ENCODE data around the gene TRIM37.
"Not testable (repeated sequence)": the region's sequence is repeated elsewhere in the genome, so short reads cannot be mapped to it uniquely, and the experiment has no call there.

The TRIM37 gene, protein sequence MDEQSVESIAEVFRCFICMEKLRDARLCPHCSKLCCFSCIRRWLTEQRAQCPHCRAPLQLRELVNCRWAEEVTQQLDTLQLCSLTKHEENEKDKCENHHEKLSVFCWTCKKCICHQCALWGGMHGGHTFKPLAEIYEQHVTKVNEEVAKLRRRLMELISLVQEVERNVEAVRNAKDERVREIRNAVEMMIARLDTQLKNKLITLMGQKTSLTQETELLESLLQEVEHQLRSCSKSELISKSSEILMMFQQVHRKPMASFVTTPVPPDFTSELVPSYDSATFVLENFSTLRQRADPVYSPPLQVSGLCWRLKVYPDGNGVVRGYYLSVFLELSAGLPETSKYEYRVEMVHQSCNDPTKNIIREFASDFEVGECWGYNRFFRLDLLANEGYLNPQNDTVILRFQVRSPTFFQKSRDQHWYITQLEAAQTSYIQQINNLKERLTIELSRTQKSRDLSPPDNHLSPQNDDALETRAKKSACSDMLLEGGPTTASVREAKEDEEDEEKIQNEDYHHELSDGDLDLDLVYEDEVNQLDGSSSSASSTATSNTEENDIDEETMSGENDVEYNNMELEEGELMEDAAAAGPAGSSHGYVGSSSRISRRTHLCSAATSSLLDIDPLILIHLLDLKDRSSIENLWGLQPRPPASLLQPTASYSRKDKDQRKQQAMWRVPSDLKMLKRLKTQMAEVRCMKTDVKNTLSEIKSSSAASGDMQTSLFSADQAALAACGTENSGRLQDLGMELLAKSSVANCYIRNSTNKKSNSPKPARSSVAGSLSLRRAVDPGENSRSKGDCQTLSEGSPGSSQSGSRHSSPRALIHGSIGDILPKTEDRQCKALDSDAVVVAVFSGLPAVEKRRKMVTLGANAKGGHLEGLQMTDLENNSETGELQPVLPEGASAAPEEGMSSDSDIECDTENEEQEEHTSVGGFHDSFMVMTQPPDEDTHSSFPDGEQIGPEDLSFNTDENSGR

DNA sequence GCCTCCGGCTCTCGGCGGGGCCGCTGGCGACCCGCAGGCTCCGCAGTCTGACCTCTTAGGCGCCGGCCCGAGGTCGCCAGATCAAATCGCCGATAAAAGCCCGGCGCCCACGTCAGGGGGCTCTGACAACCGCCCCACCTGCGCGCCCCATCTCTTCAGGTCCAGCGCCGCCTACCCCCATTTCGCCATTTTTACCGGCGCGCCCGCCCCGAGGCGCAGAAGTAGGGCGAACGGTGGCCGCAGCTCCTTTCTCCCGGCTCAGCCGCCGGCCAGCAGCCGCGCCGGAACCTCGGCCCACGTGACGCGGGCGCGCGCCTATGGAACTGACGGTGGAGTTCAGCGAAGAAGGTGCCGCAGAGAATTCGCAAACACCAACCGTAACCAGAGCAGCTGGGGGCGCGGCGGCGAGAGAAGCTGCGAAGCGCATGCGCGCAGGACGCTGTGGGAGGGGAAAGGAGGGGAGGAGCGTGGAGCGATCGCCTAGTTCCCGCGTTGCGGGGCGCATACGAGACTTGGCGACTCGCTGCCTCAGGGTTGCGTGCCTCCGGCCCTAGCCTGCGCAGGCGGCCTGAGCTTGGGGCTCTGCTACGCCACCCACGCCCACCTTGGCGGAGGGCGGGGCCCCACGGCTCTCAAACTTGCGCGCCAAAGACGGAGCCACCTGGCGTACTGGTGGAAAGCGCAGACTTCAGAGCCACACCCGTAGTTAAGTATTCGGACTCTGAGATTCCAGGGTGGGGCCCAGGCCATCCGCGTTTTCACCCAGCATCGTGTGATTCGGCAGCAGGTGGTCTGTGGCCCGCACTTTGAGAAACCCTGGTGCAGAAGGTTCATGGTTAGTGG, at the start of gene TRIM37:
TSS of gene TRIM37 (minus strand) at position 418 of the 843 bp plus-strand sequence. CDS start 419 bp downstream, outside the sequence.
- DNase-seq (ENCODE audit: low read depth in 2 of 3, low spot score in 1 of 3): peak; percentile 97 to 99 (median 98)

DNA sequence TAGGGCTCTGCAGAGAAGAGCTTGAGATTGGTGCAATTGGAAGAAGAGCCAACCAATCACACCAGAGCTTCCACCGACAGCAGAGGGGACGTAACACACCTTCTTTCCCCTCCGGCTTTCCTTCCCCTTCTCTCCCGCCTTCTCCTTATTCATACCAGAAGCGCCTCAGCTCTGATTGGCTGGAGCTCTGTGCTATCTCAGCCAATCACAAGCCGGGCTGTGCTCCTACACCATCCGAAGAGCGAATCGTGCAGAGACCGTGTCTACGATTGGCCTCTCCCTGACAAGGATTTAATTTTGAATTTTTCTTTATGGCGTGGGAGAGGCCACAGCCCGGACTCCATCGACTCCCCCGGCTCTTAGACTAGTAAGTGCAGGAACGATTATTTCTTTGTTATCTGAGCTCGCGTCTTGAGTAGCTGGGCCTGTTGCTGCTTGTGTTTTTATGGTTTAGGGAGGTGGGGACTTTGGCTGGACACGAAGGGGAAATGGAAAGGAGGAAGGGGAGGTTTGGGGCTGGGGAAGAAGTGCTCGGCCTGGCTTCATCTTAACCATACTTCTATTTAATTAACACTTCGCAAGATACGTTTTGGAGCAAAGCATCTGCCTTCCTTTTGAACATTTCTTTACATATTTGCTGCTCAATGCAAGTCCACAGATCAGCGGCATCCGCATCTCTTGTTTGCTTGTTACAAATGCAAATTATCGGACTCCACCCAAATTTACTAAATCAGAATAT, 48.9 kb upstream of the TRIM37 start, which contains the start of gene PRR11:
TSS of gene PRR11 (plus strand) at position 308 of the 739 bp plus-strand sequence. CDS start 14,007 bp downstream, outside the sequence.
- peak; percentile 84 to 91 (median 84) for DNase-seq (ENCODE audit: low read depth in 2 of 3, low spot score in 1 of 3)

DNA sequence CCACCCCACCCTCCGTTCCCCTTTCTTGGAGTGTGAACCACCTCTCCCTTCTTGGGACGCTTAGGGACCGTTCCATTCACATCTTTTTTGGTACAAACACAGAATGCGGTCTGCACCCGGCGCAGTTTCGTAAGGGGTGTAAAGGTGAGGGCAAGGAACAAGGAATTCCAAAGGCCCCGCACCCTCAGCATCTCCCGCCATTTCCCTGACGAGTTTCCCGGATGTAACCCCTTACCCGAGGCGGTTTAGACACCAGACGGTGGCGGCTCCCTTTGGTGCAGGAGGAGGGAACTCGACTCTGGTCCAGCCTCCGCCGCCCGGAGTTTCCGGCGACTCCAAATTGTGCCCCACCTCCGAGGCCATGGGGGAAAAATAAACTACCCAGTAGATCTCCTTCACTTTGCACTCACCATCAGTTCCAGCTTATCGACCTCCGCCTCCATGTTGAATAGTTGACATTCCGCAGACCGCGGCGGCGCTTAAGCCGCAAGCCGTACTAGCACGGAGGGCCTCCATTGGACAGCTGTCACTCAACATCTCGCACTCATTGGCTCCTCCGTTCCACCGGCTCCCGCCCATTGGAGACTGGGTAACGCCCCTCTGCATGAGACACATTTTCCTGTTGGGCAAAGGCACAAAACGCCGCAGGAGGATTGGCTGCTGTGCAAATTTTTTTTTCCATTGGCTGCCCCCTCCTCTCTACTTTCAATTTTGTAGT, 48.2 kb upstream of the TRIM37 start, which contains the start of gene SKA2:
TSS of gene SKA2 (minus strand) at position 466 of the 718 bp plus-strand sequence. CDS start at position 443, 23 bp downstream.
- peak; percentile 94 to 97 (median 95) for DNase-seq (ENCODE audit: low read depth in 2 of 3, low spot score in 1 of 3)

DNA sequence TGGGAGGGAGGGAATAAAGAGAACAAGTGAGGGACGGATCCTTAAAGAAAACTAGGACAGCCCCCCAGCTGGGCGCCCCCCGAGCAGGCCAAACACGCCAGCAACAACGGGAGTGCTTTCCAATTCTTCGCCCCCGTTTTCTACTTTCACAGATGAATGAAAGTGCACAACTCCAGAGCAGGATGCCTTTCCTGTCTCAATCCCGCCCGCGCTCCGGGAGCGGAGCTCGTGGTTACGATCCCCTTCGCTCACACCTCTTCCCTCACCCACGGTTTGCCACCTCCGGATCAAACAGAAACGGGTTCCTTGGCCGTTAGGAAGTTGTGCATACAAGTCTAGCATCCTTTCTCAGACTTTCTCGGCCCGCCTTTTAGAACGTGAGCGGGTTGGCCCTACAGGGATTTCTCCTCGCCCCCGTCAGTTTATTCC, 47.6 kb upstream of the TRIM37 start:
- peak; percentile 21 to 30 (median 22) for DNase-seq (ENCODE audit: low read depth in 2 of 3, low spot score in 1 of 3)

DNA sequence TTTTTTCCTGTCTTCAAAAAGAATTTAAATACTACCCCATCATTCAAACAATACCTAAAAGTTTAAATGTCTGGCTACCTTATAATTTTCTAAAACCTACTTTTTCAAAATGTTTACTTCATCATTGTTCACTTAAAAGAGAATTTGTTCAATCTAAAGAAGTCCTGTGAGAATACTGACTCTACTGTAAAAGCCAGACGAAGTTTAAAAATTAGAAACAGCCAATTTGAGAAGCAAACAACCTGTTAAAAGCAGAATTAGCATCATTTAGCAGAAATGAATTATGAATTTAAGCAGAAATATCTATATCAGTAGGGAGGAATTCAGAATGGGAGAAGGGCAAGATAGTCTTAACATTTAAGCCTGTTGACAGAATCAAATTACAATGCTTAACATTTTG, 46.2 kb upstream of the TRIM37 start:
- DNase-seq (ENCODE audit: low read depth in 2 of 3, low spot score in 1 of 3): no peak

DNA sequence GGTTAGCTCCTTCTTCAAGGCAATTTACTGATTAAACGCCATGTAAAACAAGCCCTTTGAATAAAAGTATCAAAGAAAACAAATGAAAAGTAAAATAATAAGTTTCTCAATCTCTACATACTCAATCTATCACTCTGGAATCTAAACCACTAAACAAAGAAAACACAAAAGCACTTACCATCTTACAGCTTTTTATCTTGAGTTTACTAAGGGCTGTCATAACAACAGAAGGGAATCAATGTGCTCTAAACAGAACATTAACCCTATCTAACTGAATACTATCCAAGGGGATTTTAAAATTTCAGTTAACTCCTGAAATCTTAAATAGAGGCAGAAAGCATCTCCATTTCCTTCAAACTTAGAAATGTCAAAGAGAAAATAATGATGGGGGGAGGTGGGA, 44.9 kb upstream of the TRIM37 start:
- DNase-seq (ENCODE audit: low read depth in 2 of 3, low spot score in 1 of 3): no peak

DNA sequence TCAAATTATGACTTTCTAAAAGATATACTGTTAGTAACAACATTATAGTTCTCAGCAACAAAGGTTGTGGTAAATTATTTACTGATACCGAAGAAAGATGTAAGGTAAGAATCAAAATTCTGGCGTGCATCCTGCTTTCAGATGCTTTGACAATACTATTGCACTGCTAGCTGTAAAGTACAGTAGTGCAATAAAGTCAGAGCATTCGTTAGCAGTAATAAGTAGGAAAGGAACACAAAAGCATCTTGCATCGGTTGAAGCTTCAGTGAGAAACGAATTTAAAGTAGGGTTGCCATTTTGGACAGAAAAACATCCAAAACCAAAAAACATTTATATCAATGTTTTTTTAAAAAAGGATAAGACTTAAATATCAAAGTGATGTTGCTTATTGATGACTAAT, 44.3 kb upstream of the TRIM37 start:
- no peak for DNase-seq (ENCODE audit: low read depth in 2 of 3, low spot score in 1 of 3)

DNA sequence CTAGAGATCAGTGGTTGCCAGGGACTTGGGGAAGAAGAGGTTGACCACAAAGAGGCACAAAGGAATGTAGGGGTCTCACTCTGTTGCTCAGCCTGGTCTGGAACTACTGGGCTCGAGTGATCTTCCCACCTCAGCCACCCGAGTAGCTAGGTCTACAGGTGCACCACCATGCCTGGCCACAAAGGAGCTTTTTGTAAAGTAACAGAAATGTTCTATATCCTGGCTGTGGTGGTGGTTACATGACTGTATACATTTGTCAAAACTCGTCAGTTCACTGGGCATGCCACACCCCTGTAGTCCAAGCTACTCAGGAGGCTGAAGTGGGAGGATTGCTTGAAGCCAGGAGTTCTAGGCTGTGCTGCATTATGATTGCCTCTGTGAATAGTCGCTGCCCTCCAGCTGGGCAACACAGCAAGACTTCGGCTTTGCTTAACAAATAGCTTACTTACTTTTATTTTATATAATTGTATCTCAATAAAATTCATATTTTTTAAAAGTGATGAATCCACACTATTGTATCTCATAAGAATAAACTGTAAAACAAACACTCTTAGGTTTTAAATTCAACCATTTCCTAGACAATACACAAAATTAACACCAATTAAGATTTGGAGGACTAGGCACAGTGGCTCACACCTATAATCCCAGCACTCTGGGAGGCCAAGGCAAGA, 43.3 kb upstream of the TRIM37 start:
- DNase-seq (ENCODE audit: low read depth in 2 of 3, low spot score in 1 of 3): peak in 1 of 3 donors; percentile 3

DNA sequence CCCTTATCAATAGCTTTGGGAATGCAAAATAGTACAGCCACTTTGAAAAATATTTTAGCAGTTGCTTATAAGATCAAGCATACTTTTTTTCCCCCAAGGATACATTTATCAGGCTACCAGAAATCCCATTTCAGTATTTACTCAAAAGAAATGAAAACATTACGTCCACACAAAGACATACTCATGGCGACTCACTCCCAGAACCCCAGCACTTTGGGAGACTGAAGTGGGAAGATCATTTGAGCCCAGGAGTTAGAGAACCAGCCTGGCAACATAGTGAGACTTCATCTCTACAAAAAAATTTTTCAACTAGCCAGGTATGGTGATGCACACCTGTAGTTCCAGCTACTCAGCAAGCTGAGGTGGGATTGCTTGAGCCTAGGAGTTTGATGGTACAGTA, 42.4 kb upstream of the TRIM37 start:
- DNase-seq (ENCODE audit: low read depth in 2 of 3, low spot score in 1 of 3): no peak

DNA sequence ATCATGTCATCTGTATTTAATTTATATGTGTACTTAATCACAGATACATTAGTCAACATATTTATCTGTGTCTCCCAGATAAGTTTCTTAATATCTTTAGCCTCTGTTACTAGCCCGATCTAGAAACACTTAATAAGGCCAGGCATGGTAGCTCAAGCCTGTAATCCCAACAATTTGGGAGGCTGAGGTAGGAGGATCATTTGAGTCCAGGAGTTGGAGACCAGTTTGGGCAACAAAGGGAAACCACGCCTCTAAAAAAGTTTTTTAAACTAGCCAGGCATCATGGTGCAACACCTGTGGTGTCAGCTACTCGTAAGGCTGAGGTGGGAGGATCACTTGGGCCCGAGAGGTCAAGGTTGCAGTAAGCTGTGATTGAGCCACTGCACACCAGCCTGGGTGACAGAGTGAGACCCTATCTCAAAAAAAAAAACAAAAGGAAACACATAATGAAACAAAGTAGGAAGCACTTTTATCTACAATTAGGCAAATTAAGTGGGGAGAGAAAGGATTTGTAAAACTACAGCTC, 39.0 kb upstream of the TRIM37 start:
- no peak for DNase-seq (ENCODE audit: low read depth in 2 of 3, low spot score in 1 of 3)

DNA sequence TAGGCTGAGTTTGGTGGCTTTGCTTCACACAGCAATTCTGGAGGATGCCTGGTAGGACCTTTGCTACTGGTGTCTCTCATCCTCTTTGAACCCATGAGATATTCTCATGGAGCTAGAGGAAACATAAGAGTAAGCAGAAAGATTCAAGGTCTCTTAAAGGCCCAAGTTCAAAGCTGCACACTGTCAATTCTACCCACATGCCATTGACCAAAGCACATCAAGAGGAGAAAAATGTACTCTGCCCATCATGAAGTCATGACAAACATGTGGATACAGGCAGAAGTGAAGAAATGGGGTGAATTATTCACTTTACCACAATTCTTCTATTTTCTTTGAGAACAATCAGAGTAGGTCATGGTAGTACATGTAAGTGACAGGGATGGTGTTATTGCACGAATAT, 35.2 kb upstream of the TRIM37 start:
- DNase-seq (ENCODE audit: low read depth in 2 of 3, low spot score in 1 of 3): no peak

DNA sequence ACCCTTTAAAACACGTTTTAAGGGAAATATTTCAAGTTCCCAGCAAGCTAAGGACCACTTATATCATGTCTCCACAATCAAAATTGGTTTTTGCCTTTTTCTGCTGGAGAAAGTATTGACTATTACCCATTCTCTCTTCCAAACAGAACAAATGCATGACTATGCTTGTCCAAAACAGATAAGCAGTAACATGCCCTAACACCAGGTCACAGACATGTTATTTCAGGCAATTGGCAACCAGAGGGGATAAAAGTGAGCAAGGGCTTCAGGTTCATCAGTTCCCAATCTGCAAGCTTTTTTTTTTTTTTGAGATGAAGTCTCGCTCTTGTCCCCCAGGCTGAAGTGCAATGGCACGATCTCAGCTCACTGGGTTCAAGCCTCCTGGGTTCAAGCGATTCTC, 33.3 kb upstream of the TRIM37 start:
- DNase-seq (ENCODE audit: low read depth in 2 of 3, low spot score in 1 of 3): no peak

DNA sequence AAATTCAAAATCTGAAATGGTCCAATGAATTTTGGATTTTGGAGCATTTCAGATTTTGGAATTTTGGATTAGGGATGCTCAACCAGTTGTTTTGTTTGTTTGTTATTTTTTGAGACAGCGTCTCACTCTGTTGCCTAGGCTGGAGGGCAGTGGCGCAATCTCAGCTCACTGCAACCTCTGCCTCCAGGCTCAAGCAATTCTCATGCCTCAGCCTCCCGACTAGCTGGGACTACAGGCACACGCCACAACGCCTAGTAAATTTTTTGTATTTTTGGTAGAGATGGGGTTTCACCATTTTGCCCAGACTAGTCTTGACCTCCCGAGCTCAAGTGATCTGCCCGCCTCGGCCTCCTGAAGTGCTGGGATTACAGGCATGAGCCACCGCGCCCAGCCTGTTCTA, 31.7 kb upstream of the TRIM37 start:
- DNase-seq (ENCODE audit: low read depth in 2 of 3, low spot score in 1 of 3): not testable (repeated sequence)

DNA sequence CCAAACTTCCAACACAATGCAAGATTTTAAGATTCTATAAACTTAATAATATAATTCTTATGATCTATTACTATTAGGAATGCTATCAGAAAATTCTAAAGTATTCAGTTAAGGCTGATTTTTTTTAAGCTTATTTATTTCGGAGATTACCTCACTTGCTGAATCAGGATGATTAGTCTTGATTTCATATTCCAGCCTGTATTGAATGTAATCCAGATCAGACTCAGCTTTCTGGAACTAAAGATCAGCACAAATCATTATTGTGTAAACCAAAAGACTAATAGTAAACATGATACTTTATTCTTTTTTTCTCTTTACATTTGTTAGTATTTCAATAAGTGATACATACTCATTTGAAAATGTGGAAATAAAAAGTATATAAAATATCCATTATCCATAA, 24.5 kb upstream of the TRIM37 start:
- no peak for DNase-seq (ENCODE audit: low read depth in 2 of 3, low spot score in 1 of 3)

DNA sequence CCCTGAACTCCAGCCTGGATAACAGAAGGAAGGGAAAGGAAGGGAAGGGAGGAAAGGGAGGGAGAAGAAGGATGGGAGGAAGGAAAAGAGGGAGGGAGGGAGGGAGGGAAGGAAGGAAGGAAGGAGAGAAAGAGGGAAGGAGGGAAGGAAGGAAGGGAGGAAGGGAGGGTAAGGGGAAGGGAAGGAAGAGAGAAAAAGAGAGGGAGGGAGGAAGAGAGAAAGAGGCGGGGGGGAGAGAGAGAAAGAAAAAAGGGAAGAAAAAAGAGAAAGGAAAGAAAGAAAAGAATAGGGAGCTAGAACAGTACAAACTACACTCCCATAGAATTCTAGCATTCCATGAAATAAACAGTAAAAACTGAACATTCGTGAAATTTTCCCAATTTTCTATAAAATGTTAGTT, 23.1 kb upstream of the TRIM37 start:
- no peak for DNase-seq (ENCODE audit: low read depth in 2 of 3, low spot score in 1 of 3)

DNA sequence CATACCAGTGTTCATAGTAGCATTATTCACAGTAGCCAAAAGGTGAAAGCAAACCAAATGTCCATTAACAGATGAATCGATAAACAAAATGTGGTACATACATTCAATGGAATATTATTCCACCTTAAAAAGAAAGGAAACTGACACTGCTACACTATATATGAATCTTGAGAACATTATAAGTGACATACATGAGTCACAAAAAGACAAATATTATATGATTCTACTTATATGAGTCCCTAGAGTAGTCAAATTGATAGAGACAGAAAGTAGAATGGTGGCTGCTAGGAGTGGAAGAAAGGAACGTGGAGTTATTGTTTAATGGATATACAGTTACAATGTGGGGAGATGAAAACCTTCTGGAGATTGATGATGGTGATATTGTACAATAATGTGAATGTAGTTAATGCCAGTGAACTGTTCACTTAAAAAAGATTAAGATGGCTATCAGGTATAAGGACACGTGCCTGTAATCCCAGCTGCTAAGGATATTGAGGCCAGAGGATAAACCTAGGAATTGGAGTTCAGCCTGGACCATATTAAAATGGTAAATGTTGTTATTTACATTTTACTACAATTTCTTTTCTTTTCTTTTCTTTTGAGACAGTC, 20.2 kb upstream of the TRIM37 start:
- no peak for DNase-seq (ENCODE audit: low read depth in 2 of 3, low spot score in 1 of 3)

DNA sequence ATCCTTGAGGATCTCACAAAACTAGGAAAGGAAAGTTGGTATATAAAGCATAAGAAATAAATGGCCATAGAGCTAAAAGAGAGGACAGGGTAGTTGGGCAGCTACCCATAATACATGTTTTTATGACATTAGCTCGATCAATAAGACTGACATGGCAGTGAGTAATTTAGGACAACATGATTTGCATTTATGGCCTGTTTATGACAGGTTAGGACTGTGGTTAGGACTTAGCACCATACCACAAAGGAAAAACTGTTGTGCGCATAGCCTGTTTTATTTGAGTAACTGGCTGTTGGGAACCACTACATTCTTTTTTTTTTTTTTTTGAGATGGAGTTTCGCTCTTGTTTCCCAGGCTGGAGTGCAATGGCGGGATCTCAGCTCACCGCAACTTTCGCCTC, 18.0 kb upstream of the TRIM37 start:
- no peak for DNase-seq (ENCODE audit: low read depth in 2 of 3, low spot score in 1 of 3)

DNA sequence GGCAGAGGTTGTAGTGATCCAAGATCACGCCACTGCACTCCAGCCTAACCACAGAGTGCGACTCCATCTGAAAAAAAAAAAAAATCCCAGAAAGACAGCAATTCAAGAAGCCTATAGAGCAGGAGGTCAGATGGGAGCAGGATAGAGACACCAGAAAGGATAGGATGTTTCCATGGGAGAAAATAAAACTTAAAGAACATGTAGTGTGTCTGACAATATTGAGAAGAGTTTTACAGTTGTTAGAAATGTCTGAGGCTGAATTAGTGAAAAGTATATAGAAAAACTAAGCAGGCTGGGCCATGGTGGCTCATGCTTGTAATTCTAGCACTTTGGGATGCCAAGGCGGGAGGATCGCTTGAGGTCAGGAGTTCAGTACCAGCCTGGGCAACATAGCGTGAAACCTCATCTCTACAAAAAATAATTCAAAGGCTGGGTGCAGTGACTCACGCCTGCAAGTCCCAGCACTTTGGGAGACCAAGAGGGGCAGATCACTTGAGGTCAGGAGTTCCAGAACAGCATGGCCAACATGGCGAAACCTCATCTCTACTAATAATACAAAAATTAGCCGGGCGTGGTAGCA, 15.3 kb upstream of the TRIM37 start:
- DNase-seq (ENCODE audit: low read depth in 2 of 3, low spot score in 1 of 3): no peak

Data from stimulated activated CD4-positive, alpha-beta T cell treated with anti-CD3 and anti-CD28 coated beads, Interleukin-12 subunit alpha, Interleukin-12 subunit beta, amount 100 ng/mL, for 48 hours (primary cell).